GM19043 (cell line): ENCODE results near the gene DRC7.
"Not testable (repeated sequence)": the region's sequence is repeated elsewhere in the genome, so short reads cannot be mapped to it uniquely, and the experiment has no call there.

Experiments
- ATAC-seq: cut with Tn5 transposase; IDR thresholded peaks from one replicate; pipeline ENCODE4 v1.9.1; 2021; ENCODE audit warnings: low read depth; ENCODE audit not compliant: unreplicated experiment

The DRC7 gene

GRCh38 chr16:57658878-57659674, 35.5 kb upstream of the DRC7 start:
- no peak for ATAC-seq

DNA sequence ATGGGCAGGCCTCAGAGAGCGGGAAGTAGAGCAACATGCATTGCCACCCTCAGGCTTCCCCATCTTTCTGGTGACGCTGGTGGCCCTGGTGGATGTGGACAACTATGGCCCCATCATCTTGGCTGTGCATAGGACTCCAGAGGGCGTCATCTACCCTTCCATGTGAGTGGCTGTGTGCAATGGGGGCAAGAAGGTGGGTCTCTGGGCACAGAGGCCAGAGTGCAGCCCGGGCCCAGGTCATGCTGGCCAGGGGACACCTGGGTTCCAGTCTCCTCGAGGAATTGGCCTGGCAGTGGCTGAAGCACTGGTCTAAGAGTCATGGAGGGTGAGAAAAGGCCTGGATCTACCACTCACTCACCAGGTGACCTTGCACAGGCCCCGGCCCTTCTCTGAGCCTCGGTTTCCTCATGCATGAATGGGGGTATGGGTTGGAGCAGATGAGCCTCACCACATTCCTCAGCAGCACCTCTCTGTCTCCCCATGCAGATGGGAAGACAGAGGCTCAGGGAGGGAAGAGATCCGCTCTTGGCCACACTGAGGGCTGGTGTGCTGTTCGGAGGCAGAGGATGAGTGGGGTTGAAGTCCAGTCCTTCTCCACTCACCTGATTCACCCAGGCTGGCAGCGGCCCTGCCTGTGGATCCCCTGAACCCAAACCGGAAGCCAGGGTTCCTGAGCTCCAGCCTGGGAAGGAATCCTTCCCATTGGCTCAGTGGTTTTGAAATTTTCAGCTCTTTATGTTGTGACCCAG, 33.7 kb upstream of the DRC7 start:
- no peak for ATAC-seq

DNA sequence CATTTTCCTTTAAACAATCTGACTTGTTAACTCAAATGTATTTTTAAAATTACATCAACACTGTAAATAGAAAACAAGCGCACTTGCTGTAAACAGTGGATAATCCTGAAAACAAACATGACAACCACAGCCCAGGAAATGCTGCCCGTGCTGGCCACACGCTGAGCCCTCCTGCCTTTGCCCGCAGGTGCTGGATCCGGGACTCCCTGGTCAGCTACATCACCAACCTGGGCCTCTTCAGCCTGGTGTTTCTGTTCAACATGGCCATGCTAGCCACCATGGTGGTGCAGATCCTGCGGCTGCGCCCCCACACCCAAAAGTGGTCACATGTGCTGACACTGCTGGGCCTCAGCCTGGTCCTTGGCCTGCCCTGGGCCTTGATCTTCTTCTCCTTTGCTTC, 33.1 kb upstream of the DRC7 start:
- no peak for ATAC-seq

- ATAC-seq = no peak
These were observed 32.4 kb upstream of the DRC7 start for GRCh38 chr16:57661936-57662906.

DNA sequence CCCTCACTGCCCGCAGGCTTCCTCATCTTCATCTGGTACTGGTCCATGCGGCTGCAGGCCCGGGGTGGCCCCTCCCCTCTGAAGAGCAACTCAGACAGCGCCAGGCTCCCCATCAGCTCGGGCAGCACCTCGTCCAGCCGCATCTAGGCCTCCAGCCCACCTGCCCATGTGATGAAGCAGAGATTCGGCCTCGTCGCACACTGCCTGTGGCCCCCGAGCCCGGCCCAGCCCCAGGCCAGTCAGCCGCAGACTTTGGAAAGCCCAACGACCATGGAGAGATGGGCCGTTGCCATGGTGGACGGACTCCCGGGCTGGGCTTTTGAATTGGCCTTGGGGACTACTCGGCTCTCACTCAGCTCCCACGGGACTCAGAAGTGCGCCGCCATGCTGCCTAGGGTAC, 31.2 kb upstream of the DRC7 start:
- ATAC-seq = no peak

DNA sequence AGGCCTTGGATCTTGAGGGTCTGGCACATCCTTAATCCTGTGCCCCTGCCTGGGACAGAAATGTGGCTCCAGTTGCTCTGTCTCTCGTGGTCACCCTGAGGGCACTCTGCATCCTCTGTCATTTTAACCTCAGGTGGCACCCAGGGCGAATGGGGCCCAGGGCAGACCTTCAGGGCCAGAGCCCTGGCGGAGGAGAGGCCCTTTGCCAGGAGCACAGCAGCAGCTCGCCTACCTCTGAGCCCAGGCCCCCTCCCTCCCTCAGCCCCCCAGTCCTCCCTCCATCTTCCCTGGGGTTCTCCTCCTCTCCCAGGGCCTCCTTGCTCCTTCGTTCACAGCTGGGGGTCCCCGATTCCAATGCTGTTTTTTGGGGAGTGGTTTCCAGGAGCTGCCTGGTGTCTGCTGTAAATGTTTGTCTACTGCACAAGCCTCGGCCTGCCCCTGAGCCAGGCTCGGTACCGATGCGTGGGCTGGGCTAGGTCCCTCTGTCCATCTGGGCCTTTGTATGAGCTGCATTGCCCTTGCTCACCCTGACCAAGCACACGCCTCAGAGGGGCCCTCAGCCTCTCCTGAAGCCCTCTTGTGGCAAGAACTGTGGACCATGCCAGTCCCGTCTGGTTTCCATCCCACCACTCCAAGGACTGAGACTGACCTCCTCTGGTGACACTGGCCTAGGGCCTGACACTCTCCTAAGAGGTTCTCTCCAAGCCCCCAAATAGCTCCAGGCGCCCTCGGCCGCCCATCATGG, 30.5 kb upstream of the DRC7 start:
- ATAC-seq = no peak

- no peak for ATAC-seq
These were observed 30.0 kb upstream of the DRC7 start for GRCh38 chr16:57664662-57665025.

- no peak for ATAC-seq
These were observed 29.1 kb upstream of the DRC7 start for GRCh38 chr16:57665541-57665940.

- no peak for ATAC-seq
These were observed 28.1 kb upstream of the DRC7 start for GRCh38 chr16:57666353-57667047.

GRCh38 chr16:57667048-57667525, 27.5 kb upstream of the DRC7 start:
- no peak for ATAC-seq

GRCh38 chr16:57667526-57668262, 26.9 kb upstream of the DRC7 start:
- no peak for ATAC-seq

- no peak for ATAC-seq
These were observed 26.4 kb upstream of the DRC7 start, which contains the start of gene ADGRG3 for GRCh38 chr16:57668263-57668571. ADGRG3 (plus strand) TSS chr16:57668306; CDS start chr16:57668348, 42 bp downstream.

DNA sequence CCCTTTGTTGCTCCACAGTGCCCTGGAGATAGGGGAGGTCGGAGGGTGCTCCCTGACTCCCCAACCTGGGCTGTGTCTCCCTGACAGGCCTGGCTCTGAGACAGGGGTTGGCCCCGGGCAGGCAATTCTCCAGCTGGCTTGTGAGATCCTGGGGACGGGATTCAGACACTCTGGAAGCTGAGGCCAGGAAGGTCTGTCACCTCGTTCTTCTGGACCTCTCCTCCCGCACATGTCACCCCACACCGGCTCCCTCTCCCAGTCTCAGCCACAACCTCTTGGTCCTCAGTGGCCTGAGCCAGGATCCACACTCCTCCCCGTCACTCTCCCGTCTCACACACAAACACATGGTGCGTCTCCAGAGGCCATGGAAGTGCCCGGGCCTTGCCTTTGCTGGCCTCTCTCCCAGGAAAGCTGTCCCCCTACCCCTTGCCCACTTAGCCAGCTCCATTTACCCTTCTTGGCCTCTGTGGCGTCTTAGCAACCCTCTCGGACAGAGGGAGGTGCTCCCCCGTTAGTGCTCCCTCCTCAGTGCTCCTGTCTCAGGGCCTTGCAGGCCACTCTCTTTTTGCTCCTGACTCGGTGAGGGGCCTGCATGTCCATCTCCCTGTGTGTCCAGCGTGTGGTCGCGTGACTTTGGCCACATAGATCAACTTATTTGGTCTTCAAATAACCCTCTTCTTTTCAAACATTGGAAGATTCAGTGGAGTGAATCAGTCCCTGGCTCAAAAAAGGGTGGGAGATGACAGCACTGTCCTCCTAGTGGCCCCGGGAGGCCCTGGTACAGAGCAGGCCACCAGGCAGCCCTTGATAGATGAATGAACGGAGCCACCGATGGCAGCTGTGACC, 25.8 kb upstream of the DRC7 start:
- ATAC-seq = no peak

GRCh38 chr16:57669476-57670162, 25.0 kb upstream of the DRC7 start:
- no peak for ATAC-seq

DNA sequence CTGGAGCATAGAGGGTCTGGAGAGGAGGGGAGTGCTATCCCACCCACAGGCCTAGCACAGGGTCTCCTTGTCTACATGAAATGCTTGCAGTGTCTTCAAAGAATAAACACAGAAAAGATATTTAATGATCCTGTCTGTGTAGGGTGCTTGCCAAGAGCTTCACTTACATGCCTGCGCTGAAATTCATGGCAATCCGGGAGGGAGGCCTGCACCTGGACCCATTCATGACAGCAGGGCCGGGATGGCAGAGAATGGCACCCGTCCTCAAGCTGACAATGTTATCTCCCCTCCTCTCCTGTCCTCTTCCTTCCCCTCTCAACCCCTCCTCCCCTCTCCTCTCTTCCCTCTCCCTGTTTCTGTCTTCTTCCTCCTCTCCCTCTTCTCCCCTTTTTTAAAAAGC, 24.4 kb upstream of the DRC7 start:
- ATAC-seq = no peak

DNA sequence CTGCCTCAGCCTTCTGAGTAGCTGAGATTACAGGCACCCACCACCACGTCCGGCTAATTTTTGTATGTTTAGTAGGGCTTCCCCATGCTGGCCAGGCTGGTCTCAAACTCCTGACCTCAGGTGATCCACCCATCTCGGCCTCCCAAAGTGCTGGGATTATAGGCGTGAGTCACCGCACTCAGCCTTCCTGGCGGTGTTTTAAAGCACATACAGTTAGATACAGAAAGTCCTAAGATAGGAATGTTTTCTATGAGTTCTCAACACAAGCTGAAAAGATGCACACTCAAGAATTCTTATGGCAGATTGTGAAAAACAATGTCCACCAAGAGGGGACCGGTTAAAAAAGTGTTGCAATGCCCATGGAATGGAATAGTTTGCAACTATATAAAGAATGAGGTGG, 23.2 kb upstream of the DRC7 start:
- not testable (repeated sequence) for ATAC-seq

DNA sequence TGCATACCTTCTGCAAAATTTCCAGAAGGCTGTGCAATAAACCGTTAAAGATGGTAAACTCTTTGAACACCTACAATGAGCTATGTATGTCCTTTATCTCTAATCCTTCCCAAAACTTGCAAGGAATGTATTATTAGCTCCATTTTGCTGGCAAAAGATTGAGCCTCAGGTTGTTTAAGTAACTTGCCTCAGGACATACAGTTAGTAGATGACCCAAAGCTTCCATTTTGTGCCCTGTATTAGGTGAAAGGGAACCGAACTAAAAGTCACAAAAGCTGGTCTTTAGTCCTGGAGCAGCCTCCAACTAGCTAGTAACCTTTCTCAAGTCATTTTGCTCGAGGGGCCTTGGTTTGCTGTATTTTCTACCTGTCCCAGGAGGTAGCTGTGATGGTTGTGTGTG, 22.2 kb upstream of the DRC7 start:
- no peak for ATAC-seq
